Neural progenitor cell (in vitro differentiated cells): ENCODE results near the gene SWT1. TPM values are rescaled to one million over a fixed set of nuclear protein-coding genes. Genes with fewer than 3 reads are reported as not detected.

Source experiments
- DNase-seq: peaks from one replicate; pipeline ENCODE4 v3.0.0-alpha.2; 2016; ENCODE audit warnings: low spot score
- H2AFZ ChIP-seq: fragments of 200-600 bp; sonication (generic); replicated peaks from 2 replicates; pipeline ENCODE4 v1.6.1; 2016; ENCODE audit warnings: antibody characterized with exemption
- H3F3A ChIP-seq: fragments of 200-600 bp; sonication (generic); 2 replicates; pipeline ENCODE4 v1.6.1; 2016; ENCODE audit warnings: antibody characterized with exemption, low read depth
- H3K27ac ChIP-seq: fragments of 200-600 bp; sonication (generic); 2 replicates; pipeline ENCODE4 v1.5.1; 2016; ENCODE audit warnings: mild to moderate bottlenecking
- H3K27me3 ChIP-seq: fragments of 200-600 bp; sonication (generic); 2 replicates; pipeline ENCODE4 v1.6.1; 2016; ENCODE audit warnings: mild to moderate bottlenecking, moderate library complexity
- H3K36me3 ChIP-seq: fragments of 200-600 bp; sonication (generic); 2 replicates; pipeline ENCODE4 v1.5.1; 2016
- H3K4me1 ChIP-seq: fragments of 200-600 bp; sonication (generic); 2 replicates; pipeline ENCODE4 v1.6.1; 2016; ENCODE audit warnings: mixed run types
- H3K4me2 ChIP-seq: fragments of 200-600 bp; sonication (generic); 2 replicates; pipeline ENCODE4 v1.6.1; 2016
- H3K4me3 ChIP-seq: fragments of 200-600 bp; sonication (generic); 2 replicates; pipeline ENCODE4 v1.5.1; 2016
- H3K79me2 ChIP-seq: fragments of 200-600 bp; sonication (generic); 2 replicates; pipeline ENCODE4 v1.6.1; 2016; ENCODE audit warnings: low read depth
- H3K9ac ChIP-seq: fragments of 200-600 bp; sonication (generic); 2 replicates; pipeline ENCODE4 v1.6.1; 2016
- H3K9me3 ChIP-seq: fragments of 200-600 bp; sonication (generic); 2 replicates; pipeline ENCODE4 v1.5.1; 2016; ENCODE audit warnings: low read depth
- H4K20me1 ChIP-seq: fragments of 200-600 bp; sonication (generic); 2 replicates; pipeline ENCODE4 v1.6.1; 2016; ENCODE audit warnings: low read depth
- H3K27ac Mint-ChIP-seq: 3 replicates; pipeline ENCODE4 v1.8.0; 2021; ENCODE audit warnings: mixed read lengths
- H3K27me3 Mint-ChIP-seq: 2 replicates; pipeline ENCODE4 v1.8.0; 2022; ENCODE audit warnings: low read depth, mild to moderate bottlenecking, inconsistent platforms, moderate library complexity, mixed read lengths; ENCODE audit not compliant: insufficient read depth
- H3K36me3 Mint-ChIP-seq: 3 replicates; pipeline ENCODE4 v1.8.0; 2021; ENCODE audit warnings: mixed read lengths
- H3K4me1 Mint-ChIP-seq: 3 replicates; pipeline ENCODE4 v1.8.0; 2021; ENCODE audit warnings: mixed read lengths
- H3K4me3 Mint-ChIP-seq: 3 replicates; pipeline ENCODE4 v1.8.0; 2021; ENCODE audit warnings: mild to moderate bottlenecking, moderate library complexity, mixed read lengths
- H3K9me3 Mint-ChIP-seq: 3 replicates; pipeline ENCODE4 v1.8.0; 2020; ENCODE audit warnings: mixed read lengths
- CTCF ChIP-seq: fragments of 200-600 bp; sonication (generic); IDR thresholded peaks from 2 replicates; pipeline ENCODE4 v1.5.1; 2017; ENCODE audit warnings: antibody characterized with exemption, mild to moderate bottlenecking
- EZH2 ChIP-seq: fragments of 200-600 bp; sonication (generic); IDR thresholded peaks from 2 replicates; pipeline ENCODE4 v1.6.1; 2017; ENCODE audit warnings: antibody characterized with exemption, mild to moderate bottlenecking, moderate library complexity
- EZH2phosphoT487 ChIP-seq: fragments of 200-600 bp; sonication (generic); IDR thresholded peaks from 2 replicates; pipeline ENCODE4 v1.6.1; 2017; ENCODE audit warnings: antibody characterized with exemption
- total RNA-seq: library from RNA; depleted of rRNA; stranded (reverse); fragments of >200 nt; gene quantifications from 2 replicates; pipeline ENCODE4 v1.2.3, GENCODE V29; 2015; ENCODE audit warnings: low replicate concordance

SWT1 gene
- total RNA-seq, 1 donor from 2014 or later, result 12.4 TPM

DNA sequence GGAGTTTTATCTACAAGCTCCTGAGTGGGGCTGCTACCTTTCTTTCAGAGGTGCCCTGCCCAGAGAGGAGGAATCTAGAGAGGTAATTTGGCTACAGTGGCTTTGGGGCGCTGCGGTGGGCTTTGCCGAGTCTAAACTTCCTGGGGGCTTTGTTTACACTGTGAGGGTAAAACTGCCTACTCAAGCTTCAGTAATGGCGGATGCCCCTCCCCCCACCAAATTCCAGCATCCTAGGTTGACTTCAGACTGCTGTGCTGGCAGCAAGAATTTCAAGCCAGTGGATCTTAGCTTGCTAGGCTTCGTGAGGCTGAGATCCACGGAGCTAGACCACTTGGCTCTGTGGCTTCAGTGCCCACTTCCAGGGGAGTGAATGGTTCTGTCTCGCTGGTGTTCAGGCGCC, 43.9 kb downstream of the SWT1 start:
- no peaks in the 10 kb centered on the region for H3K4me1 Mint-ChIP-seq
- H2AFZ ChIP-seq, result no peak overlapping the region
- no peak overlapping the region for H3K9ac ChIP-seq
- no peaks in the 10 kb centered on the region for H3K9me3 ChIP-seq
- H3K27ac ChIP-seq, result no peak overlapping the region
- no peaks in the 10 kb centered on the region for H3K27me3 Mint-ChIP-seq
- H3K36me3 ChIP-seq, result no peaks in the 10 kb centered on the region
- no peaks in the 10 kb centered on the region for H3K79me2 ChIP-seq
- no peak overlapping the region for H3K4me3 Mint-ChIP-seq
- no peaks in the 10 kb centered on the region for H4K20me1 ChIP-seq
- TF ChIP-seq CTCF (no peak), EZH2phosphoT487 (no peak), EZH2 (no peak)
- H3K4me3 ChIP-seq, result no peak overlapping the region
- no peak overlapping the region for H3K4me2 ChIP-seq
- H3K27me3 ChIP-seq, result no peaks in the 10 kb centered on the region
- H3K9me3 Mint-ChIP-seq, result peaks cover 29% of the 10 kb centered on the region
- H3K36me3 Mint-ChIP-seq, result peaks cover 19% of the 10 kb centered on the region
- peak; percentile 9 for DNase-seq
- H3K4me1 ChIP-seq, result no peaks in the 10 kb centered on the region
- no peaks in the 10 kb centered on the region for H3F3A ChIP-seq
- H3K27ac Mint-ChIP-seq, result no peak overlapping the region

GRCh38 chr1:185207170-185207569, 50.2 kb downstream of the SWT1 start:
- no peak for DNase-seq
- Histone ChIP-seq H3K4me3 (no peak overlapping the region), H3K27me3 (no peaks in the 10 kb centered on the region), H3K4me1 (no peaks in the 10 kb centered on the region), H4K20me1 (no peaks in the 10 kb centered on the region), H3K27ac (no peak overlapping the region), H3K9me3 (no peaks in the 10 kb centered on the region), H3K79me2 (no peaks in the 10 kb centered on the region), H3K9ac (no peak overlapping the region), H3F3A (no peaks in the 10 kb centered on the region), H3K4me2 (no peak overlapping the region), H3K36me3 (no peaks in the 10 kb centered on the region), H2AFZ (no peak overlapping the region)
- TF ChIP-seq EZH2, result no peak
- no peak for TF ChIP-seq EZH2phosphoT487
- TF ChIP-seq CTCF, result no peak
- H3K27ac Mint-ChIP-seq, result no peak overlapping the region
- no peak overlapping the region for H3K4me3 Mint-ChIP-seq
- peaks cover 1% of the 10 kb centered on the region for H3K36me3 Mint-ChIP-seq
- peaks cover 4% of the 10 kb centered on the region for H3K9me3 Mint-ChIP-seq
- no peaks in the 10 kb centered on the region for H3K4me1 Mint-ChIP-seq
- H3K27me3 Mint-ChIP-seq, result peaks cover under 1% of the 10 kb centered on the region

DNA sequence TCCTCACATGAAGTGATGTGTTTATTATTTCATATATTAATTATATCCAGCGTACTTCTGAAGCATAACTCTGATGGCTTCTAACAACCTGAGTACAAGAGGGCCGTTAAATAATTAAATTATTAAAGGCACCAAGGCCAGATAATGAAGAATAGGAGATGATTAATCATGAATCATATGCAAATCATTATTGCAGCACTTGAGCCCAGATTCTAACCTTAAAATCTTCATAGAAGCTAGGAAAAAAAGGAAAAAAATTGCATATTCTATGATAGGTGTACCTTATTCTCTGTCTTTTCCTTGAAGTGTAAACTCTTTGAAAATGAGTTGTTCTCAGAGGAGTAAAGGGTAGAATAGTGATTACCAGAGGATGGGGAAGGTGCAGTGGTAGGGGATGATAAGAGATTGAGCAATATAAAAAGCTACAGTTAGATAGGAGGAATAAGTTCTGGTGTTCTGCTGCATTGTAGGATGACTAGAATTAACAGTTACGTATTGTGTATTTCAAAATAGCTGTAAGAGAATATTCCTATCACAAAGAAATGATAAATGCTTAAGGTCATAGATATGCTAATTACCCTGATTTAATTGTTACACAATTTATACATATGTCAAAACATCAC, 51.1 kb downstream of the SWT1 start:
- H3K9me3 ChIP-seq, result no peaks in the 10 kb centered on the region
- H3K4me3 ChIP-seq, result no peak overlapping the region
- no peaks in the 10 kb centered on the region for H3K4me1 Mint-ChIP-seq
- H3K4me3 Mint-ChIP-seq, result no peak overlapping the region
- DNase-seq, result no peak
- H3K9me3 Mint-ChIP-seq, result peaks cover 4% of the 10 kb centered on the region
- H2AFZ ChIP-seq, result no peak overlapping the region
- no peak overlapping the region for H3K9ac ChIP-seq
- H3K79me2 ChIP-seq, result no peaks in the 10 kb centered on the region
- no peaks in the 10 kb centered on the region for H3K36me3 ChIP-seq
- H3F3A ChIP-seq, result no peaks in the 10 kb centered on the region
- peaks cover 2% of the 10 kb centered on the region for H3K36me3 Mint-ChIP-seq
- H3K4me1 ChIP-seq, result no peaks in the 10 kb centered on the region
- no peak overlapping the region for H3K27ac Mint-ChIP-seq
- H4K20me1 ChIP-seq, result no peaks in the 10 kb centered on the region
- H3K27me3 ChIP-seq, result no peaks in the 10 kb centered on the region
- H3K27me3 Mint-ChIP-seq, result peaks cover 2% of the 10 kb centered on the region
- TF ChIP-seq EZH2, result no peak
- TF ChIP-seq CTCF, result no peak
- no peak for TF ChIP-seq EZH2phosphoT487
- H3K27ac ChIP-seq, result no peak overlapping the region
- no peak overlapping the region for H3K4me2 ChIP-seq
